Epithelial cell of umbilical artery (primary cell): Measurements from ENCODE around the gene LIPM. TPM values are rescaled to one million over a fixed set of nuclear protein-coding genes. Genes with fewer than 3 reads are reported as not detected.

Experiments
- total RNA-seq: library from RNA; depleted of rRNA; stranded (reverse); fragments of >200 nt; gene quantifications from 2 replicates; pipeline ENCODE4 v1.2.3, GENCODE V29; 2014

LIPM gene
- not detected in 2 replicates for total RNA-seq

GRCh38 chr10:88802523-88803285, at the start of gene LIPM:
TSS of gene LIPM (plus strand) at chr10:88802730. CDS start at chr10:88802897, 167 bp downstream.

GRCh38 chr10:88759366-88760101, 43.0 kb upstream of the LIPM start, which contains the start of gene LIPN:
TSS of gene LIPN (plus strand) at chr10:88760020. CDS start at chr10:88761406, 1,386 bp downstream.

GRCh38 chr10:88851706-88852105, 49.2 kb downstream of the LIPM start, which contains the start of gene ANKRD22:
TSS of gene ANKRD22 (minus strand) at chr10:88851844. CDS start at chr10:88851607, 237 bp downstream.

Other genes starting within 250 kb of the LIPM start
- 3.2 and 4.6 TPM in 2 replicates for gene RNLS, start 219.4 kb upstream of the LIPM start, total RNA-seq
- gene LIPJ, start 216.0 kb upstream of the LIPM start, total RNA-seq, result not detected in 2 replicates
- not detected in 2 replicates for gene LIPF, start 138.3 kb upstream of the LIPM start, total RNA-seq
- gene LIPK, start 96.5 kb upstream of the LIPM start, total RNA-seq, result not detected in 2 replicates
- gene LIPN, start 42.7 kb upstream of the LIPM start, total RNA-seq, result not detected in 2 replicates
- not detected in 2 replicates for gene ANKRD22, start 49.1 kb downstream of the LIPM start, total RNA-seq
- under 0.01 and 0.61 TPM in 2 replicates for gene STAMBPL1, start 77.5 kb downstream of the LIPM start, total RNA-seq
- 7.1 and 14.0 TPM in 2 replicates for gene ACTA2, start 150.0 kb downstream of the LIPM start, total RNA-seq
- 6.2 and 10.9 TPM in 2 replicates for gene FAS, start 188.1 kb downstream of the LIPM start, total RNA-seq